Neutrophil (primary cell): Measurements from ENCODE around the gene AJAP1.

Experiments used
- H3K27ac ChIP-seq: fragments of 200-600 bp; sonication (generic); 2 replicates; pipeline ENCODE4 v1.5.1; 2016; ENCODE audit warnings: mild to moderate bottlenecking, moderate library complexity
- H3K27me3 ChIP-seq: fragments of 200-600 bp; sonication (generic); 2 replicates; pipeline ENCODE4 v1.6.0; 2016; ENCODE audit warnings: mild to moderate bottlenecking
- H3K36me3 ChIP-seq: fragments of 200-600 bp; sonication (generic); 2 replicates; pipeline ENCODE4 v1.5.1; 2017
- H3K4me1 ChIP-seq, 2 experiments: fragments of 200-600 bp in 1 of 2; sonication (generic) in 1 of 2; 1 replicate in 1 of 2; 2 replicates in 1 of 2; pipeline versions ENCODE4 v1.5.1 to v1.6.1; 2013 to 2016; ENCODE audit warnings: low read depth in 1 of 2, low read length in 1 of 2, mild to moderate bottlenecking in 1 of 2, moderate library complexity in 1 of 2; ENCODE audit not compliant: control insufficient read depth in 1 of 2, insufficient read depth in 1 of 2
- H3K4me3 ChIP-seq, 2 experiments: fragments of 200-600 bp in 1 of 2; sonication (generic) in 1 of 2; 1 replicate in 1 of 2; 2 replicates in 1 of 2; pipeline ENCODE4 v1.5.1; 2013 to 2016; ENCODE audit warnings: low read depth in 1 of 2, low read length in 1 of 2, mild to moderate bottlenecking in 1 of 2, moderate library complexity in 1 of 2
- H3K9me3 ChIP-seq: fragments of 200-600 bp; sonication (generic); 2 replicates; pipeline ENCODE4 v1.5.1; 2016
- CTCF ChIP-seq: fragments of 200-600 bp; sonication (generic); IDR thresholded peaks from 2 replicates; pipeline ENCODE4 v1.5.1; 2016; ENCODE audit warnings: antibody characterized with exemption

AJAP1 gene

GRCh38 chr1:4830707-4831106 is 176.3 kb downstream of the AJAP1 start:
- no peaks in the 10 kb centered on the region for H3K4me1 ChIP-seq
- no peaks in the 10 kb centered on the region for H3K9me3 ChIP-seq
- no peak for TF ChIP-seq CTCF
- H3K27me3 ChIP-seq, result no peaks in the 10 kb centered on the region
- no peak overlapping the region for H3K27ac ChIP-seq
- no peaks in the 10 kb centered on the region for H3K36me3 ChIP-seq
- no peak overlapping the region for H3K4me3 ChIP-seq

DNA sequence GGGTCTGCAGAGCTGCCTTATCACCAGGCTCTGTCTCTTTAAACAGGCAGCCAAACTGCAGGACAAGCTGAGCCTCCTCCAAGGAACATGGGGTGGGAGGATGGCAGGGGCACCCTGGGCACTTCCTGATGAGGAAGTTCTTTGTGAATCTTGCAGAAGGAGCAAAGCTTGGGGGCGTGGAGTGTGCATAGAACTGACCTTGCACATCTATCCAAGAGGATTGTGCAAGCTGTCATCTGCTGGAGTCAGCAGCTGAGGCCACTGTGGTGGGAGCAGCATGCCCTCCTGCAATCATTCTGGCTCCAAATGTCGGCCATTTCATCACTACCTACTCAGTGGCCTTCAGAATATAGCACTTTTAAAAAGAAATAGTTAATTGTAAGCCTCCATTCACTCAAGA is 182.2 kb downstream of the AJAP1 start:
- H3K27me3 ChIP-seq, result peaks cover 12% of the 10 kb centered on the region
- TF ChIP-seq CTCF, result no peak
- H3K36me3 ChIP-seq, result no peaks in the 10 kb centered on the region
- no peaks in the 10 kb centered on the region for H3K9me3 ChIP-seq
- H3K4me1 ChIP-seq, result no peaks in the 10 kb centered on the region
- H3K27ac ChIP-seq, result no peak overlapping the region
- H3K4me3 ChIP-seq, result no peak overlapping the region

DNA sequence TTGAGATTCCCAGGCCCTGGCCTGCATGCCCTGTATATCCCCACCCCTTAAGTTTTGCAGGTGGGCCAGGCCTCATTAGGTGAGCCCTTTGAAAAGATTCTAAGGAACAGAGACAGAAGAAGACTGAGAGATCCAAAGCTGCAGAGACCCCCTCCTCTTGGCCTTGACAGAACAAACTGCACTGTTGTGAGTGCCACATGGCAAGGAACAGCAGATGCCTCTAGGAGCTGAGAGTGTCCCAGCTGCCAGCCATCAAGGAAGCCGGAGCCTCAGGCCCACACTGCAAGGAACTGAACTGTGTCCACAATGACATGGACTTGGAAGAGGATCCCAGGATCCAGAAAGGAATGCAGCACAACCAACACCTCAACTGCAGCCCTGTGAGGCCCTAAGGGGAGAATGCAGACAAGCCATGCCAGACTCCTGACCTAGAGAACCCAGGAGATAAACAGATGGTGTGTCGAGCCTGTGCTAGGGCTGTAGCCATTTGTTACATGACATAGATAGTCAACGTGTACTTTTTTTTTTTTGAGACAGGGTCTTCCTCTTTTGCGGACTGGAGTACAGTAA is 182.7 kb downstream of the AJAP1 start:
- Histone ChIP-seq H3K4me3 (no peak overlapping the region), H3K9me3 (no peaks in the 10 kb centered on the region), H3K36me3 (no peaks in the 10 kb centered on the region), H3K4me1 (no peaks in the 10 kb centered on the region), H3K27ac (no peak overlapping the region), H3K27me3 (peaks cover 12% of the 10 kb centered on the region)
- no peak for TF ChIP-seq CTCF

- peaks cover 12% of the 10 kb centered on the region for H3K27me3 ChIP-seq
- no peaks in the 10 kb centered on the region for H3K9me3 ChIP-seq
- no peaks in the 10 kb centered on the region for H3K4me1 ChIP-seq
- TF ChIP-seq CTCF, result no peak
- no peak overlapping the region for H3K27ac ChIP-seq
- H3K36me3 ChIP-seq, result no peaks in the 10 kb centered on the region
- no peak overlapping the region for H3K4me3 ChIP-seq
Observed at GRCh38 chr1:4837752-4838151, 183.3 kb downstream of the AJAP1 start.

DNA sequence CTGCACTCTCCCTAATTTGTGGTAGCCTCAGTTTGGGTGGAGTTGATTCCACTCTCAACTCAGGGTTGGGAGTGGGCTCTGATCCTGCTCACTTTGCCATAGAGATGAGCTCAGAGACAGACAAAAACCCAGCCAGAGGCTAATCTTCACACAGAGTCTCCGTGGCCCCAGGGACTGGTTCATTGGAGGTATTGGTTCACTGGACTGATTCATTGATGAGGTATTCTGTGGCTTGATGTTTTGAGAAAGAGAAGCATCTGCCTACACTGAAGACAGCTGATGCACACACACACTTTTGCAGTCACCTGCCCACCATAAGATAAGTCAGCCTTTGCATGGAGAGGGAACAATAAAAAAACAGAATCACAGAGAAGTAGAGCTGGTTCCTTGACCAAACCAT is 183.8 kb downstream of the AJAP1 start:
- H3K9me3 ChIP-seq, result no peaks in the 10 kb centered on the region
- H3K27me3 ChIP-seq, result peaks cover 12% of the 10 kb centered on the region
- no peak overlapping the region for H3K4me3 ChIP-seq
- no peak for TF ChIP-seq CTCF
- H3K4me1 ChIP-seq, result no peaks in the 10 kb centered on the region
- no peak overlapping the region for H3K27ac ChIP-seq
- H3K36me3 ChIP-seq, result no peaks in the 10 kb centered on the region
